ENCODE results near the gene CEP126.

Gene CEP126

DNA sequence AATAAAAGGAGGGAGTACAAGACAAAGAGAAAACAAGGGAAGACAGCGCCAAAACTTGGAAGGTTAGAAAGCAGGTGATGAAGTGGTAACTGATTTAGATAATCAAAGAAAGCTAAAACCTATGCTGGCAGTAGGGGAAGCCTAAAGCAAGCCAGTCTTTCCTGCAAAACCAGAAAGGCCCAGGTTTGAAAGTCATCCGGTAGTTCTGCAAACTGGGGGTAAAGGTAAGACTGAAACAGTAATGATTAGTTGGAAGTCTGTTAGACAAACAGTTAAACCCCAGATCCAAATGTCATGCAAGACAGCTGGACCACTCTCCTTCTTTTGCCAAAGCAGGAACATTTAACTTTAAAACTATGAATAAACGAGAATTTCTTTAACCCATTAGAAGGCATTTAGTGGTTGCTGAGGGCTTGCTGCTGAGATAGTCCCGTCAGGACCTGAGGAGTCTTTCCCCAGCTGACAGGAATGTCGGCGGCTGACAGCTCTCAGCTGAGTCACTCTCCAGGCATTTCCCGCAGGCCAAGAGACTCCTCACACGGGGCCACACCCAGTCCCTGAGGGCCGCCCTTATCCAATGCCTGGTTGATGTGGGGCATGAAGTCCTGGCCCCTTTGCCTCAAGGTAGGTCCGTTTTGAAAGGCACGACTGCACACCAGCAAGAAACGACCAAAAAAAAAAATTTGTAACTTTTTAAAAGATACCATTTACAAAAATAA is 96.1 kb downstream of the CEP126 start:
- no peak overlapping the region for H3K27ac ChIP-seq (ENCODE audit: low read depth, low read length)
- H3K36me3 ChIP-seq (ENCODE audit: control insufficient read depth, insufficient read depth, low read length) = no peaks in the 10 kb centered on the region
- H3K4me3 ChIP-seq (ENCODE audit: low read depth, low read length) = no peak overlapping the region
- peaks cover 17% of the 10 kb centered on the region; the same call in 1 of the 2 replicates for H3K4me1 ChIP-seq (ENCODE audit: control insufficient read depth, insufficient read depth, low read length)
- peak overlapping the region; percentile 20 for H3K9ac ChIP-seq (ENCODE audit: low read length)
- no peaks in the 10 kb centered on the region for H3K9me3 ChIP-seq (ENCODE audit: control insufficient read depth, insufficient read depth, low read depth, low read length)
- H3K27me3 ChIP-seq (ENCODE audit: control insufficient read depth, insufficient read depth, low read length) = no peaks in the 10 kb centered on the region

DNA sequence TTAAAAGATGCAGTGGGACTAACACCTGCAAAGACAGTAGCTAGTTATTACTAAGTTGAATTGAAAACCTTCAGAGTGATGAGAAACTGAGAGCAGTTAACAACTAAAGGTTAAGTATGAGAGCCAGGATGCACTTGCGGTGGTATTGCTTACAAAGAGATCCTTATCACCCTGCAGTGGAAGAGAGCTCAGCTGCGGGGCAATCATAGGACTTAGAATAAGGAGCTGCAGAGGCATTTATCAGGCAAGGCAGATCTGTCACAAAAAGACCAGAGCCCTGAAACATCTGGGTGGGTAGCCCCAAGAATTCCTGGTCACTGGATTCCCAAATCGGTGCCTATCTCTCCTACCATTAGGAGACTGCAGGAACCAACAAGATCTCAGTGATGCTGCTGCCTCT is 98.1 kb downstream of the CEP126 start:
- Histone ChIP-seq H3K9me3 (ENCODE audit: control insufficient read depth, insufficient read depth, low read depth, low read length) (no peaks in the 10 kb centered on the region), H3K9ac (ENCODE audit: low read length) (no peak overlapping the region), H3K4me1 (ENCODE audit: control insufficient read depth, insufficient read depth, low read length) (peaks cover 14% of the 10 kb centered on the region; the same call in 1 of the 2 replicates), H3K4me3 (ENCODE audit: low read depth, low read length) (no peak overlapping the region), H3K27me3 (ENCODE audit: control insufficient read depth, insufficient read depth, low read length) (no peaks in the 10 kb centered on the region), H3K27ac (ENCODE audit: low read depth, low read length) (no peak overlapping the region), H3K36me3 (ENCODE audit: control insufficient read depth, insufficient read depth, low read length) (no peaks in the 10 kb centered on the region)

DNA sequence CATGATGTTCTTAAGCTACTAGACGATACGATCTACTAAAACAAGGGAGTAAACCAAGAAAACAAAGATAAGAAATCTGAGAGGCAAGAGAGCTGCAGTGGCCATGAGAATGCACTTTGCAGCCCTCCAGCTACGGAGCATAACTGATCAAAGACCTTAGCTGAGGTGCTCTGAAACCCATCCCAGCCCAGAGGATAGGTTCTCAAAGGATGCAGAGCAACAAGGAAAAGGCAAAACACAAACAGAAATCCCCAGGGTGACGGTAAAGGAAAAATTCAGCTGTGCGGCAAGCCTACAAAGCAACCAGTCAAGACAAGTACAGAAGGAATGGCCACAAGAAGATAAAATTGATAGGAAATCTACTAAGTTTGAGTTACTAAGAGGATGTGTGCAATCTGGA is 99.9 kb downstream of the CEP126 start:
- Histone ChIP-seq H3K4me1 (ENCODE audit: control insufficient read depth, insufficient read depth, low read length) (peaks cover 14% of the 10 kb centered on the region; the same call in 1 of the 2 replicates), H3K9ac (ENCODE audit: low read length) (no peak overlapping the region), H3K27me3 (ENCODE audit: control insufficient read depth, insufficient read depth, low read length) (no peaks in the 10 kb centered on the region), H3K27ac (ENCODE audit: low read depth, low read length) (no peak overlapping the region), H3K36me3 (ENCODE audit: control insufficient read depth, insufficient read depth, low read length) (no peaks in the 10 kb centered on the region), H3K4me3 (ENCODE audit: low read depth, low read length) (no peak overlapping the region), H3K9me3 (ENCODE audit: control insufficient read depth, insufficient read depth, low read depth, low read length) (no peaks in the 10 kb centered on the region)

GRCh38 chr11:102017026-102017425 is 102.2 kb downstream of the CEP126 start:
- H3K4me1 ChIP-seq (ENCODE audit: control insufficient read depth, insufficient read depth, low read length) = no peaks in the 10 kb centered on the region
- no peaks in the 10 kb centered on the region for H3K36me3 ChIP-seq (ENCODE audit: control insufficient read depth, insufficient read depth, low read length)
- H3K9me3 ChIP-seq (ENCODE audit: control insufficient read depth, insufficient read depth, low read depth, low read length) = no peaks in the 10 kb centered on the region
- H3K27ac ChIP-seq (ENCODE audit: low read depth, low read length) = no peak overlapping the region
- no peaks in the 10 kb centered on the region for H3K27me3 ChIP-seq (ENCODE audit: control insufficient read depth, insufficient read depth, low read length)
- H3K9ac ChIP-seq (ENCODE audit: low read length) = no peak overlapping the region
- no peak overlapping the region for H3K4me3 ChIP-seq (ENCODE audit: low read depth, low read length)

DNA sequence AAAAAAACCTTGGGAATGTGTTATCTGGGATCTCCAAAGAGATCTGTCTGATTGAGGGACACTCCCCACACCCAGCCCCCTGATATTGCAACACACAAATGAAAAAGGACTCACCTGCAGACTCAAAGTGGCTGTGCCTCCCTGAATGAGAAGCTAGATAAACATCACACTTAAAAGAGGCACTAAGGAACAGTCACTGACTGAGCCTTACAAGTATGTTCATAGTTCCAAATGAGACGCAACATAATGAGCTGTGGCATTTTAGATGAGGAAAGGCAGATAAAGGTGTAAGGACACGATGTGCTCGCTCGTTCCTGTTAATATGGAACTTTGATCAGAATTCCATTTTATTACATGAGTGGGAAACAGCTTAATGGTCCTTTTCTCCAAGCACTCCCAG is 111.4 kb downstream of the CEP126 start:
- no peak overlapping the region for H3K27ac ChIP-seq (ENCODE audit: low read depth, low read length)
- H3K27me3 ChIP-seq (ENCODE audit: control insufficient read depth, insufficient read depth, low read length) = no peaks in the 10 kb centered on the region

GRCh38 chr11:102026959-102027358 is 112.1 kb downstream of the CEP126 start:
- Histone ChIP-seq H3K9me3 (ENCODE audit: control insufficient read depth, insufficient read depth, low read depth, low read length) (no peaks in the 10 kb centered on the region), H3K27ac (ENCODE audit: low read depth, low read length) (no peak overlapping the region), H3K4me1 (ENCODE audit: control insufficient read depth, insufficient read depth, low read length) (0 out of 2 replicates have a peak, but pooled peaks cover 6% of the 10 kb centered on the region), H3K27me3 (ENCODE audit: control insufficient read depth, insufficient read depth, low read length) (no peaks in the 10 kb centered on the region), H3K9ac (ENCODE audit: low read length) (no peak overlapping the region), H3K4me3 (ENCODE audit: low read depth, low read length) (no peak overlapping the region), H3K36me3 (ENCODE audit: control insufficient read depth, insufficient read depth, low read length) (no peaks in the 10 kb centered on the region)

More for the DNA sequence above, 111.4 kb downstream of the CEP126 start:
- Histone ChIP-seq H3K4me3 (ENCODE audit: low read depth, low read length) (no peak overlapping the region), H3K9ac (ENCODE audit: low read length) (no peak overlapping the region), H3K4me1 (ENCODE audit: control insufficient read depth, insufficient read depth, low read length) (0 out of 2 replicates have a peak, but pooled peaks cover 6% of the 10 kb centered on the region), H3K9me3 (ENCODE audit: control insufficient read depth, insufficient read depth, low read depth, low read length) (no peaks in the 10 kb centered on the region), H3K36me3 (ENCODE audit: control insufficient read depth, insufficient read depth, low read length) (no peaks in the 10 kb centered on the region)

DNA sequence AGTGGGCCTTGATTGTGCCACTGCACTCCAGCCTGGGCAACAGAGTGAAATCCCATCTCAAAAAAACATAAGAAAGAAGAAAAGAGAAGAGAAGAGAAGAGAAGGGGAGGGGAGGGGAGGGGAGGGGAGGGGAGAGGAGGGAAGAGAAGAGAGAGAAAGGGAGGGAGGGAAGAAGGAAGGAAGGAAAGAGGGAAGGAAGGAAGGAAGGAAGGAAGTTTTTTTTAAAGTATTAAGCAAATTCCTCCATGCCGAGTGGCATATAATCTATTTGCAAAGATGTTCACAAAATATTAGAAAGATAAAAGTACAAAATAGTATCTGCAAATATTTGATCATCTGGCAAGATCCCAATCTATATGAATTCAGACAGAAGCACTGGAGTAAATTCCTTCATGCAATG is 121.9 kb downstream of the CEP126 start:
- Histone ChIP-seq H3K36me3 (ENCODE audit: control insufficient read depth, insufficient read depth, low read length) (no peaks in the 10 kb centered on the region), H3K9ac (ENCODE audit: low read length) (no peak overlapping the region), H3K27me3 (ENCODE audit: control insufficient read depth, insufficient read depth, low read length) (no peaks in the 10 kb centered on the region), H3K4me1 (ENCODE audit: control insufficient read depth, insufficient read depth, low read length) (no peaks in the 10 kb centered on the region), H3K27ac (ENCODE audit: low read depth, low read length) (no peak overlapping the region), H3K4me3 (ENCODE audit: low read depth, low read length) (no peak overlapping the region), H3K9me3 (ENCODE audit: control insufficient read depth, insufficient read depth, low read depth, low read length) (no peaks in the 10 kb centered on the region)

GRCh38 chr11:102046841-102047240 is 132.0 kb downstream of the CEP126 start:
- H3K9me3 ChIP-seq (ENCODE audit: control insufficient read depth, insufficient read depth, low read depth, low read length) = no peaks in the 10 kb centered on the region
- no peaks in the 10 kb centered on the region for H3K4me1 ChIP-seq (ENCODE audit: control insufficient read depth, insufficient read depth, low read length)
- no peak overlapping the region for H3K9ac ChIP-seq (ENCODE audit: low read length)
- H3K27ac ChIP-seq (ENCODE audit: low read depth, low read length) = no peak overlapping the region
- H3K36me3 ChIP-seq (ENCODE audit: control insufficient read depth, insufficient read depth, low read length) = no peaks in the 10 kb centered on the region
- H3K27me3 ChIP-seq (ENCODE audit: control insufficient read depth, insufficient read depth, low read length) = peaks cover 3% of the 10 kb centered on the region; the same call in 1 of the 2 replicates
- H3K4me3 ChIP-seq (ENCODE audit: low read depth, low read length) = peak overlapping the region; percentile 64

DNA sequence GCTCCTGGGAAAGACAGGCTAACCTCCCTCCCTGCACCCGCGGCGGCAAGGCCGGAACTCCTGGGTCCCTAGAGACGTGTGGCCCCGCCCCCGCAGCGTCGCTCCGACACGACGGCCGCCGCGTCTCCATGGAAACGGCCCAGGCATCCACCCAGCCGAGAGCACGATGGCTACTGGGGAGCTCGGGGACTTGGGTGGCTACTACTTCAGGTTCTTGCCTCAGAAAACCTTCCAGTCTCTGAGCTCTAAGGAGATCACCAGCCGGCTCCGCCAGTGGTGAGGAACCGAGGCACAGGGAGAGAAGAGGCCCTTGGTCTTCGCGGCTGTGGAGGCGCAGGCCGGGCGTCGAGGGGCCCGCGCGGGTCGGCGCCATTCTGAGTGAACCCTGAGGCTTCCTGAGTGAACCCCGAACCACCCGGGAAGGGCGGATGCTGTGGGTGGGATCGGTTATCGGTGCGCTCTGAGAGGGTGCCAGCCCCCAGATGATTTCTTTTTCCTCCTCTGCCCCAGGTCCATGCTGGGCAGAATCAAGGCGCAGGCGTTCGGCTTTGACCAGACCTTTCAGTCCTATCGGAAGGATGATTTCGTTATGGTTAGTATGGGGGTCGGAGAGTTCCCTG is 132.6 kb downstream of the CEP126 start, which contains the start of gene CFAP300:
Gene CFAP300 (plus strand): TSS at position 133 of the 620 bp plus-strand sequence. CDS start 34 bp downstream, at position 167.
- peaks cover 3% of the 10 kb centered on the region; the same call in 1 of the 2 replicates for H3K27me3 ChIP-seq (ENCODE audit: control insufficient read depth, insufficient read depth, low read length)
- H3K27ac ChIP-seq (ENCODE audit: low read depth, low read length) = no peak within 1 kb of the TSS
- no peaks in the 10 kb centered on the region for H3K4me1 ChIP-seq (ENCODE audit: control insufficient read depth, insufficient read depth, low read length)
- H3K4me3 ChIP-seq (ENCODE audit: low read depth, low read length) = peak within 1 kb of the TSS; percentile 64
- no peaks in the 10 kb centered on the region for H3K36me3 ChIP-seq (ENCODE audit: control insufficient read depth, insufficient read depth, low read length)
- H3K9ac ChIP-seq (ENCODE audit: low read length) = no peak within 1 kb of the TSS
- H3K9me3 ChIP-seq (ENCODE audit: control insufficient read depth, insufficient read depth, low read depth, low read length) = no peaks in the 10 kb centered on the region

Data from HUES6 (cell line).